Fibroblast of pulmonary artery (primary cell): ENCODE results near the gene B3GNT3.

Source experiments
- DNase-seq: peaks from one replicate; pipeline ENCODE4 v3.0.0-alpha.2; 2010; ENCODE audit warnings: low read depth
- H3K4me3 ChIP-seq: replicated peaks from 2 replicates; pipeline ENCODE4 v1.5.1; 2011; ENCODE audit warnings: low read depth, mild to moderate bottlenecking, control low read depth, low read length, moderate library complexity
- TF ChIP-seq, protein P1 (sequence below): IDR thresholded peaks from 2 replicates; pipeline ENCODE4 v1.5.1; 2011; ENCODE audit warnings: mild to moderate bottlenecking, control low read depth, low read length, inconsistent platforms; ENCODE audit errors: missing control alignments

Gene B3GNT3

DNA sequence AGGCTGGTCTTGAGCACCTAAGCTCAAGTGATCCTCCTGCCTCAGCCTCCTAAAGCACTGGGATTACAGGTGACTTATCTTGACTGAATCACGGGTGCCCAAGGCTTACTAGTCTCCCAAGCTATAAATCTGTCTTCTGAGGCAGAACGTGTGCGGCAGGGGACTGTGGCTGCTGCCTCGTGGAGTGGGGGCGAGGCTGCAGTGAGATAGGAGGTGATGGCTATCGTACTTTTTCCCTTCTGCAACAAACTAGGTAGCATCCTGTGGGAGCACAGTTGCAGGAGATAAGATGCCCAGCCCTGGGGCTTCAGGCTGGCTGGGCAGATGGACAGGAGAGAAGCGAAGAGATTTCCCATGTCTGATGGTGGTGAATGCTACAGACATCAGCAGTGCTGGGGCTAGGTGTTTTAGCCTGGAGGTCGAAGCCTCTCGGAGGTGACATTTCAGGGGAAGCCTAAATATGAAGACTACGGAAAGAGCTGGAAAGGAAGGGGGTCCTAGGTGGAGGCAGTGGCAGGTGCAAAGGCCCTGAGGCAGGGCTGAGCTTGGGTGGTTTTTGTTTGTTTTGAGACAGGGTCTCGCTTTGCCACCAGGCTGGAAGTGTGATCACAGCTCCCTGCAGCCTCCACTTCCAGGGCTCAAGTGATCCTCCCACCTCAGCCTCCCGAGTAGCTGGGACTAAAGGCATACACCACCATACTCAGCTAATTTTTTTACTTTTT lies 7.4 kb downstream of the B3GNT3 start:
- H3K4me3 ChIP-seq, result no peak overlapping the region
- TF ChIP-seq, protein P1, sequence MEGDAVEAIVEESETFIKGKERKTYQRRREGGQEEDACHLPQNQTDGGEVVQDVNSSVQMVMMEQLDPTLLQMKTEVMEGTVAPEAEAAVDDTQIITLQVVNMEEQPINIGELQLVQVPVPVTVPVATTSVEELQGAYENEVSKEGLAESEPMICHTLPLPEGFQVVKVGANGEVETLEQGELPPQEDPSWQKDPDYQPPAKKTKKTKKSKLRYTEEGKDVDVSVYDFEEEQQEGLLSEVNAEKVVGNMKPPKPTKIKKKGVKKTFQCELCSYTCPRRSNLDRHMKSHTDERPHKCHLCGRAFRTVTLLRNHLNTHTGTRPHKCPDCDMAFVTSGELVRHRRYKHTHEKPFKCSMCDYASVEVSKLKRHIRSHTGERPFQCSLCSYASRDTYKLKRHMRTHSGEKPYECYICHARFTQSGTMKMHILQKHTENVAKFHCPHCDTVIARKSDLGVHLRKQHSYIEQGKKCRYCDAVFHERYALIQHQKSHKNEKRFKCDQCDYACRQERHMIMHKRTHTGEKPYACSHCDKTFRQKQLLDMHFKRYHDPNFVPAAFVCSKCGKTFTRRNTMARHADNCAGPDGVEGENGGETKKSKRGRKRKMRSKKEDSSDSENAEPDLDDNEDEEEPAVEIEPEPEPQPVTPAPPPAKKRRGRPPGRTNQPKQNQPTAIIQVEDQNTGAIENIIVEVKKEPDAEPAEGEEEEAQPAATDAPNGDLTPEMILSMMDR, result no peak
- no peak for DNase-seq

GRCh38 chr19:17803264-17803896 lies 8.4 kb downstream of the B3GNT3 start:
- DNase-seq, result no peak
- TF ChIP-seq, protein P1, result no peak
- H3K4me3 ChIP-seq, result no peak overlapping the region

- TF ChIP-seq, protein P1, result no peak
- H3K4me3 ChIP-seq, result no peak overlapping the region
- DNase-seq, result no peak
Measured at GRCh38 chr19:17805427-17805826, 10.5 kb downstream of the B3GNT3 start.

DNA sequence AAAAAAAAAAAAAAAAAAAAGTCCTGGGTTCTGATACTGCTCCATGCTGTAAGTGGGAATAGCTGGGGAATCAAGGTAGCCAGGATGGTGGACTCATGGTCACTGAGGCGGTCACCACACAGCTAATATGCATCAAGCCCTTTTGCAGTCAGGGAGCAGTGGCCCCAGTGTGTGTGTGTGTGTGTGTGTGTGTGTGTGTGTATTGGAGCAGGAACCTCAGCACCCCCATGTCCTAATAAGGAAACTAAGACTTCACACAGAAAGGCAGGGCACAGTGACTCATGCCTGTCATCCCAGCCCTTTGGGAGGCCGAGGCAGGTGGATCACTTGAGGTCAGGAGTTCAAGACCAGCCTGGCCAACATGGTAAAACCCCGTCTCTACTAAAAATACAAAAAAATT lies 12.0 kb downstream of the B3GNT3 start:
- DNase-seq, result no peak
- TF ChIP-seq, protein P1, result no peak
- no peak overlapping the region for H3K4me3 ChIP-seq

GRCh38 chr19:17807731-17808316 lies 12.9 kb downstream of the B3GNT3 start:
- DNase-seq, result no peak
- TF ChIP-seq, protein P1, result no peak
- no peak overlapping the region for H3K4me3 ChIP-seq

- TF ChIP-seq, protein P1, result no peak
- no peak for DNase-seq
- H3K4me3 ChIP-seq, result no peak overlapping the region
Measured at GRCh38 chr19:17811103-17811502, 16.2 kb downstream of the B3GNT3 start.
